Germinal center (tissue), 1 donor: ENCODE measurements around the gene BCAT1.
"Not testable (repeated sequence)": the region's sequence is repeated elsewhere in the genome, so short reads cannot be mapped to it uniquely, and the experiment has no call there.

Experiments used
- DNase-seq: peaks from one replicate; pipeline ENCODE4 v3.0.0; 2012; ENCODE audit warnings: mixed read lengths, low spot score

The BCAT1 gene

GRCh38 chr12:24814379-24815113 is 134.4 kb downstream of the BCAT1 start:
- DNase-seq, result peak; percentile 19

GRCh38 chr12:24810378-24810777 is 138.5 kb downstream of the BCAT1 start:
- no peak for DNase-seq

- DNase-seq, result not testable (repeated sequence)
Measured at GRCh38 chr12:24809306-24809705, 139.6 kb downstream of the BCAT1 start.

GRCh38 chr12:24808651-24809050 is 140.2 kb downstream of the BCAT1 start:
- no peak for DNase-seq

- DNase-seq, result no peak
Measured at GRCh38 chr12:24806386-24806785, 142.5 kb downstream of the BCAT1 start.

GRCh38 chr12:24803430-24804245 is 145.3 kb downstream of the BCAT1 start:
- no peak for DNase-seq

GRCh38 chr12:24798335-24798734 is 150.6 kb downstream of the BCAT1 start:
- DNase-seq, result no peak

GRCh38 chr12:24797901-24798300 is 151.0 kb downstream of the BCAT1 start:
- DNase-seq, result no peak

GRCh38 chr12:24796876-24797275 is 152.0 kb downstream of the BCAT1 start:
- DNase-seq, result no peak

- DNase-seq, result no peak
Measured at GRCh38 chr12:24795699-24796347, 153.1 kb downstream of the BCAT1 start.

- no peak for DNase-seq
Measured at GRCh38 chr12:24791622-24792021, 157.3 kb downstream of the BCAT1 start.

- DNase-seq, result no peak
Measured at GRCh38 chr12:24788886-24789285, 160.0 kb downstream of the BCAT1 start.

- DNase-seq, result no peak
Measured at GRCh38 chr12:24780697-24781368, 168.1 kb downstream of the BCAT1 start.

GRCh38 chr12:24778486-24779304 is 170.2 kb downstream of the BCAT1 start:
- DNase-seq, result peak; percentile 26

GRCh38 chr12:24777359-24777758 is 171.5 kb downstream of the BCAT1 start:
- no peak for DNase-seq

GRCh38 chr12:24776861-24777260 is 172.0 kb downstream of the BCAT1 start:
- DNase-seq, result no peak

- no peak for DNase-seq
Measured at GRCh38 chr12:24775073-24775472, 173.8 kb downstream of the BCAT1 start.

GRCh38 chr12:24773996-24774395 is 174.9 kb downstream of the BCAT1 start:
- no peak for DNase-seq

- DNase-seq, result no peak
Measured at GRCh38 chr12:24772813-24773212, 176.1 kb downstream of the BCAT1 start.

- DNase-seq, result no peak
Measured at GRCh38 chr12:24770821-24771220, 178.1 kb downstream of the BCAT1 start.

GRCh38 chr12:24770334-24770733 is 178.6 kb downstream of the BCAT1 start:
- no peak for DNase-seq
